ENCODE measurements around the gene TINCR. TPM values are rescaled to one million over a fixed set of nuclear protein-coding genes. Genes with fewer than 3 reads are reported as not detected.

Gene TINCR
- total RNA-seq, 4 donors from 2014 or later, result 19.6 to 44.2 (median 28.0) TPM

- WGBS, 2 donors, result 16 to 33% methylated on average over 2 to 4 of the region's 13 CpGs
- Histone ChIP-seq H3K27ac (peak overlapping the region; percentile 79 to 92 (median 90)), H3K36me3 (peaks cover 0 to 22% (median 0%) of the 10 kb centered on the region in 3 donors), H3K4me1 (peaks cover 0 to 56% (median 16%) of the 10 kb centered on the region in 3 donors), H3K27me3 (peaks cover 0 to 48% (median 0%) of the 10 kb centered on the region in 4 donors), H3K9me3 (peaks cover 0 to 11% (median 0%) of the 10 kb centered on the region in 3 donors), H3K4me3 (peak overlapping the region; percentile 22 to 38 (median 37))
- intact Hi-C loops (cut with DNase I), result no loop called here
- DNase-seq, result no peak
- TF ChIP-seq POLR2A (IDR thresholded peaks at IDR 0.05) (peak in 1 of 4 donors; percentile 8), CTCF (IDR thresholded peaks at IDR 0.05) (peak in 1 of 6 experiments; percentile 4)
These were observed 10.1 kb downstream of the TINCR start for GRCh38 chr19:5557691-5558090.

GRCh38 chr19:5554828-5555227 lies 12.9 kb downstream of the TINCR start:
- intact Hi-C loops (cut with DNase I), result no loop called here
- H3K9me3 ChIP-seq, result no peaks in the 10 kb centered on the region
- no peak for TF ChIP-seq CTCF (IDR thresholded peaks at IDR 0.05)
- peaks cover 0 to 37% (median 10%) of the 10 kb centered on the region in 3 donors for H3K4me1 ChIP-seq
- peaks cover 0 to 24% (median 0%) of the 10 kb centered on the region in 4 donors for H3K27me3 ChIP-seq
- no peaks in the 10 kb centered on the region for H3K36me3 ChIP-seq
- no peak overlapping the region for H3K27ac ChIP-seq
- WGBS, 2 donors, result 74 to 78% methylated on average over 4 to 5 of the region's 5 CpGs
- H3K4me3 ChIP-seq, result no peak overlapping the region
- DNase-seq, result no peak

- intact Hi-C loops (cut with DNase I), result no loop called here
- no peaks in the 10 kb centered on the region for H3K9me3 ChIP-seq
- H3K36me3 ChIP-seq, result no peaks in the 10 kb centered on the region
- TF ChIP-seq POLR2A (IDR thresholded peaks at IDR 0.05) (no peak), CTCF (IDR thresholded peaks at IDR 0.05) (no peak)
- no peak overlapping the region for H3K4me3 ChIP-seq
- H3K4me1 ChIP-seq, result peaks cover 0 to 28% (median 6%) of the 10 kb centered on the region in 3 donors
- peaks cover 0 to 20% (median 0%) of the 10 kb centered on the region in 4 donors for H3K27me3 ChIP-seq
- WGBS, 2 donors, result 79 to 87% methylated on average over 6 to 8 of the region's 9 CpGs
- DNase-seq, result no peak
- H3K27ac ChIP-seq, result no peak overlapping the region
These were observed 13.9 kb downstream of the TINCR start for GRCh38 chr19:5553892-5554291.

DNA sequence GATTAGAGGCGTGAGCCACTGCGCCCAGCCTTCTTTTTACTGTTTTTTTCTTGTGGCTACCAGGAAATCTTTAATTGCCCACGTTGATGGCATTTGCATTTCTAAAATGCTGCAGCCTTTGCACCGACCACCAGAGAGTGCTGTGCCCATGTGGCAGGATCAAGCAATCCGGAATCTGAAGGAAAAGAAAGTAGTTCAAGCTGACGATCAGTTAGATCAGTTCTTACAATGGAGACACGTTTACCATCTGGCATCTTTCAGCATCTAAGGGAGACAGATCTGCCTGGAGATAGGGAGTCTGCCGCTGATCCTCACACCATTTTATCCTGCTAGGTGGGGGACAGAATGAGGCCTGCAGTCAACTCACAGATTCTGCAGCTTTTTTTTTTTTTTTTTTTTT lies 19.9 kb downstream of the TINCR start:
- no peaks in the 10 kb centered on the region for H3K9me3 ChIP-seq
- WGBS, 2 donors, result 13 to 23% methylated on average over 8 of the region's 8 CpGs
- no peak overlapping the region for H3K27ac ChIP-seq
- intact Hi-C loops (cut with DNase I), result no loop called here
- H3K4me1 ChIP-seq, result no peaks in the 10 kb centered on the region
- peak in 5 of 6 experiments; percentile 47 to 79 (median 60) for TF ChIP-seq CTCF (IDR thresholded peaks at IDR 0.05)
- TF ChIP-seq POLR2A (IDR thresholded peaks at IDR 0.05), result no peak
- no peak overlapping the region for H3K4me3 ChIP-seq
- H3K36me3 ChIP-seq, result no peaks in the 10 kb centered on the region
- peaks cover 0 to 8% (median 0%) of the 10 kb centered on the region in 4 donors for H3K27me3 ChIP-seq
- no peak for DNase-seq

- intact Hi-C loops (cut with DNase I), result no loop called here
- Histone ChIP-seq H3K9me3 (no peaks in the 10 kb centered on the region), H3K4me3 (no peak overlapping the region), H3K36me3 (no peaks in the 10 kb centered on the region), H3K4me1 (no peaks in the 10 kb centered on the region), H3K27me3 (peaks cover 0 to 13% (median 0%) of the 10 kb centered on the region in 4 donors), H3K27ac (no peak overlapping the region)
- DNase-seq, result no peak
- TF ChIP-seq POLR2A (IDR thresholded peaks at IDR 0.05) (no peak), CTCF (IDR thresholded peaks at IDR 0.05) (no peak)
- 80 to 83% methylated on average over 4 of the region's 4 CpGs for WGBS, 2 donors
These were observed 21.8 kb downstream of the TINCR start for GRCh38 chr19:5545984-5546383.

Data from esophagus squamous epithelium (tissue), 5 donors.